RWPE2 (cell line): ENCODE results near the gene SERPINA6.

Experiments used
- ATAC-seq: fragments of 200-7000 bp; cut with Tn5 transposase; 3 replicates; pipeline ENCODE4 v1.9.1; 2021; ENCODE audit warnings: low read depth
- DNase-seq: peaks from one replicate; pipeline ENCODE4 v3.0.0-alpha.2; 2020; ENCODE audit warnings: low spot score
- H3K27ac ChIP-seq: fragments of 450-650 bp; 2 replicates; pipeline ENCODE4 v1.5.1; 2017; ENCODE audit warnings: mild to moderate bottlenecking; ENCODE audit not compliant: poor library complexity, severe bottlenecking
- H3K27me3 ChIP-seq: fragments of 250-450 bp; sonication (Bioruptor Pico); 2 replicates; pipeline ENCODE4 v1.5.1; 2021; ENCODE audit warnings: mild to moderate bottlenecking, moderate library complexity; ENCODE audit not compliant: insufficient read depth, poor library complexity, severe bottlenecking
- H3K36me3 ChIP-seq: fragments of 250-450 bp; sonication (Bioruptor Pico); 2 replicates; pipeline ENCODE4 v1.5.1; 2020; ENCODE audit warnings: low read depth, mild to moderate bottlenecking, moderate library complexity
- H3K4me1 ChIP-seq: fragments of 250-450 bp; sonication (Bioruptor Pico); 2 replicates; pipeline ENCODE4 v1.5.1; 2021; ENCODE audit warnings: mild to moderate bottlenecking, moderate library complexity; ENCODE audit not compliant: insufficient read depth, poor library complexity, severe bottlenecking
- H3K4me3 ChIP-seq: fragments of 250-450 bp; sonication (Bioruptor Pico); 2 replicates; pipeline ENCODE4 v1.5.1; 2021; ENCODE audit warnings: mild to moderate bottlenecking, moderate library complexity; ENCODE audit not compliant: severe bottlenecking
- H3K9me3 ChIP-seq: fragments of 250-450 bp; sonication (Bioruptor Pico); 2 replicates; pipeline ENCODE4 v1.5.1; 2021; ENCODE audit warnings: mild to moderate bottlenecking, moderate library complexity; ENCODE audit not compliant: severe bottlenecking
- CTCF ChIP-seq: fragments of 450-650 bp; IDR thresholded peaks from one replicate; pipeline ENCODE4 v1.5.1; 2017; ENCODE audit warnings: mild to moderate bottlenecking, moderate library complexity; ENCODE audit not compliant: poor library complexity, severe bottlenecking

SERPINA6 gene

GRCh38 chr14:94316692-94317091, 6.4 kb downstream of the SERPINA6 start:
- no peaks in the 10 kb centered on the region for H3K27me3 ChIP-seq
- DNase-seq (no peak), ATAC-seq (no peak)
- no peak overlapping the region for H3K4me3 ChIP-seq
- no peak for TF ChIP-seq CTCF
- peaks cover 3% of the 10 kb centered on the region for H3K9me3 ChIP-seq
- no peaks in the 10 kb centered on the region for H3K36me3 ChIP-seq
- H3K27ac ChIP-seq = no peak overlapping the region
- H3K4me1 ChIP-seq = peaks cover 26% of the 10 kb centered on the region

- ATAC-seq (no peak), DNase-seq (no peak)
- TF ChIP-seq CTCF = no peak
- Histone ChIP-seq H3K4me3 (no peak overlapping the region), H3K36me3 (no peaks in the 10 kb centered on the region), H3K27me3 (no peaks in the 10 kb centered on the region), H3K27ac (no peak overlapping the region), H3K4me1 (peaks cover 20% of the 10 kb centered on the region), H3K9me3 (peaks cover 3% of the 10 kb centered on the region)
These were observed 8.2 kb downstream of the SERPINA6 start for GRCh38 chr14:94314890-94315289.

- Histone ChIP-seq H3K4me3 (no peak overlapping the region), H3K4me1 (peaks cover 19% of the 10 kb centered on the region), H3K36me3 (no peaks in the 10 kb centered on the region), H3K27me3 (no peaks in the 10 kb centered on the region), H3K27ac (no peak overlapping the region), H3K9me3 (peaks cover 3% of the 10 kb centered on the region)
- TF ChIP-seq CTCF = no peak
- DNase-seq = no peak
- peak; percentile 47; the same call in 2 of the 3 replicates for ATAC-seq
These were observed 9.0 kb downstream of the SERPINA6 start for GRCh38 chr14:94313991-94314655.

- H3K27ac ChIP-seq = peak overlapping the region; percentile 23
- H3K9me3 ChIP-seq = no peaks in the 10 kb centered on the region
- DNase-seq (no peak), ATAC-seq (peak; percentile 93)
- H3K4me3 ChIP-seq = no peak overlapping the region
- H3K36me3 ChIP-seq = no peaks in the 10 kb centered on the region
- H3K27me3 ChIP-seq = no peaks in the 10 kb centered on the region
- peaks cover 19% of the 10 kb centered on the region for H3K4me1 ChIP-seq
- peak; percentile 8 for TF ChIP-seq CTCF
These were observed 10.5 kb downstream of the SERPINA6 start for GRCh38 chr14:94312481-94313246.

- DNase-seq (no peak), ATAC-seq (no peak)
- H3K4me3 ChIP-seq = no peak overlapping the region
- H3K36me3 ChIP-seq = no peaks in the 10 kb centered on the region
- no peak overlapping the region for H3K27ac ChIP-seq
- no peak for TF ChIP-seq CTCF
- peaks cover 19% of the 10 kb centered on the region for H3K4me1 ChIP-seq
- no peaks in the 10 kb centered on the region for H3K27me3 ChIP-seq
- no peaks in the 10 kb centered on the region for H3K9me3 ChIP-seq
These were observed 12.9 kb downstream of the SERPINA6 start for GRCh38 chr14:94310248-94310647.
